CD4-positive, alpha-beta T cell treated with Interleukin-4 for 4 hours (primary cell): ENCODE measurements around the gene MYO1D.

Experiments
- DNase-seq: peaks from one replicate; pipeline ENCODE4 v3.0.0-alpha.2; 2020

MYO1D gene

DNA sequence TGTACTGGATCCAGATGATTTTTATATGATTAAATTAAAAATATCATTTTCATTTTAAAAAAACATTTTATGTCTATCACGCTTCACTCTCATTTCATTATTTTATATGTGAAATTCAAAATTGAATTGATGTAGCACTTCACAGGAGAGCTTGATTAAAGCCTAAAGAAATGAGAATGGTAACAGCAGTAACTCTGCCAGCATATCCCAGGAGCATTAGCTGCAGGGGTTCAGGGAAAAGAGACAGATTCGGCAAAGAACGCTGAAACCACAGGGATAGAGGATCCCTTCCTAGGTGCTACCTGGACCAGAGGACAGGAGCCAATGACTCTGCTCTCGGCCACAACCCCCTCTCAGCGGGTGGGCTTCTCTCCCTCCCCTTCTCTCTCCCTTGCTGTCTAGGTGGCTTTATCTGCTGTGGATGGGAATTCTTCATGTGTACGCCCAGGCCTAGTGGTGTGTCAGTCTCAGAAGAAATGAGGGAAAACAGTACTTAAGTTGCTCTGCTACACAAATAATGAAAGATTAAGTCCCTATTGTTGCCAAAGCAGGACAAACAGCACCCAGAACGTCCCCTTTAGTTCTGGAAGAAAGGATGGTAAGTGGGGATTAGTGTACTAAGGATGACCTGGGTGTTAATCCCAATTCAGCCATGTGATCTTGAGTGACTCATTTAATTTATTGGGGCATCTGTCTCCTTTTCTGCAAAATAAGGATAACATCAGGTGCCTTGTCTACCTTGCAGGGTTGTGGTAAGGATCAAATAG, 266.9 kb downstream of the MYO1D start:
- no peak for DNase-seq

DNA sequence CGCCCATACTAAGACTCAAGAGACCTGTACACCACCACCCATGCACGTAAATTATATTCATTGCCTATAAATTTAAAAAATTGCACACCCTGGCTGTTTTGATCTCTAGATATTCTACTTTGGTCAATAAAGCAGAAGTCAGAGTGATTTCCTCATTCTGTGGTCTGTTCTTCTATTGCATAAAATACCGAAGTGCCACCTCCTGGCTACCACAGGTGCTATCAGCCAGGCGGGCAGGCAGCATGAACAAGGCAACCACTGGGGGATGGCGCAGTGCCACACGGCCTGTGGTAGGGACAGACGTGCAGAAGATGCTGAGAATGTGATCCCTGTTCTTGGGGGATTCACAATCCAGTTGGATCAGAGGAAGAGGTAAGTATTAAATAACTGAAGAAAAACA, 267.8 kb downstream of the MYO1D start:
- DNase-seq: peak; percentile 79

DNA sequence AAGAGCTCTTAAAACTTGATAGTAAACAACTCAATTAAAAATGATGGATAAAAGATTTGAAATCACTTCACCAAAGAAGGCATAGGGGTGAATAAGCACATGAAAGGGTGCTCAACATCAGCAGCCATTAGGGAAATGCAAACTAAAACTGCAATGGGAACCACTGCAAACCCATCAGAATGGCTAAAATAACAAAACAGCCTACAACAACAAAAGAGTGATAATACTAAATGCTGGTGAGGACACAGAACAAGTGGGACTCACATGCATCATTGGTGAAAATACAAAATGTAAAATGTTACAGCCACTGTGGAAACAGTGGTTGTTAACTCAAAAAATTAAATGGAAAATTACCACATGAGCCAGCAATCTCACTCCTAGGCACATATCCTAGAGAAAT, 268.7 kb downstream of the MYO1D start:
- DNase-seq: no peak

DNA sequence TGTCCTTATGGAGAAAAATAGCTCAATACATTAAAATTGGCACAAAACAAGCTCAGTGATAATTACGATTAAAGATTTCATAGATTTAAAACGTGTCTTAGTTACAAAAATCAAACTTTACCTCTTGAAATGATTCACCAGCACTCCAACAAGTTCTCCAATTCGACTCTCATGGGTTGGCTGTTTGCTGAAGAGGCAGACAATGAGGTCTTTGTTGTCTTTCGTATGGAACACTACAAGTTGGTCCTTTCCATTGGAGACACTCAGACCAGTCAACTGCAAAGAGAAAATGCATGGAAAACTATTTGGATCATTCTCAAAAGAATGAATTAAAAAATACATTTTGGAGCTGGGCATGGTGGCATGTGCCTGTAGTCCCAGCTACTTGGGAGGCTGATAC, 272.0 kb downstream of the MYO1D start:
- DNase-seq: no peak

DNA sequence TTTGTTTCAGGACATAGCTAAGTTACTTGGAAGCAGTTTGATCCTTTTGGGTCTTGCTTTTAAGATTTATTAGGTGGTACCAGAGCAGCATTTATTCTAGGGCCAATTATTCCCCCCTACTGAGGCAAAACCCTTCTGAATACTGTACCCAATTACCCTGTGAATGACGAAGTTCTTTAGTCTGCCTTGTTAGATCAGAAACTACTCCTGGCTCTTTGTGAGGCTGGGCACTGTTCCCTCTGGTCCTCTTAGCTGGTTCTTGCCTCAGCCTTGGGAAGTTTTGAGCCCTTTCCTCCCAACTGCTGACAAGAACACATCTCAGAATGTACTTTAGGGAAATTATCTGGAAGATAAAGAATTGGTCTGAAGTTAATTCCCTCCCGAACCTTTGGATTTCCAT, 274.5 kb downstream of the MYO1D start:
- DNase-seq: no peak

DNA sequence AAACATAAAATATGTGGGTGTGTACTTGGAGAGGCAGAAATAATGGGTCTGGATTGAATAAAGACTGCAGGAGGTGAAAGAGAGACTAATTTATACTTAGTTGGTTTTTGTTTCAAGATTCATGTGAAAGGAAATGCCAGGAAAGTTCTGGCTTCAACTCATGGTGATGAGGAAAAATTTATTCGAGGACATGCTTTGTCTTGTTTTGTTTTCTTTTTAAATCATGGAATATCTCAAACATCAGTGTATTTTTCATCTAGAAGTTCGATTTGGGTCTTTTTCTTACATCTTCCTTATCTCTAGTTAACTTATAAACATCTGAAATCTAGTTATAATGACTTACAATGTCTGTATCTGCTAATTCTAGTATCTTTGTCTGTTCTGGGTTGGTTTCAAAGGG, 275.1 kb downstream of the MYO1D start:
- no peak for DNase-seq

DNA sequence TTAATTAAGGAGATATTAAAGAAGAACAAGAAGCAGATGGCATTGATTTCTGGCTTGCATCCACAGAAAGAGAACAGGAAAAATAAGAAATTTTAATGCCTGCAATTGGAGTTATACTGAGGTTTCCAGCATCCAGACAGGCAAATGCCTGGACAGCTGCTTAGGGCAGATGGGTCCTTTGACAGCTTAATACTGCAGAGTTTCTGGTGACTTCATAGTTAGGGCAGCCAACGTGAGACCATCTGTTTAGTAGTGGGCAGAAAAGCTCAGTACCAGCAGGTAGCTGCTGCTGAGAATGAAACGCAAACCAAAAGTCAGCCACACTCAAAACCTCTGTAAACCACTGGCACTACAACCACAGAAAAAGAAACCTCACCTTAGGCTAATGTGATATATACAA, 280.3 kb downstream of the MYO1D start:
- DNase-seq: no peak

DNA sequence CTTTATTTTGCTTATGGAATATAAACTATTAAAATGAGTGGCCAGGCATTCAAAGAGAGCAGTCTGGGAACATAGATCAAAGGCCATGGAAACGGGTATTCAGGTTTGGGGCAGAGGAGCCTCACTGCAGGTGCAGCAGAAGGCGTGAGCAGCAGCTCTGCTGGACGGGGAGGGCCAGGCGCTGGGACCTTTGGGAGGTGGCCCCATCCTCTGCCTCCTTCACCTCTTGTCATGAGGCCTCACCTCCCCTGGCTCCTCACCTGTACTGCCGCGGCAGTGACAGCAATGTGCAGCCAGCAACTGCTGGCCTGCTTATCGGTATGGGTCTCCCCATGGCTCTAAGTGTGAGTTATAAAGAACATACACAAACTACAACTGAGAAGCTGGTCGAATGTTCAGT, 280.7 kb downstream of the MYO1D start:
- no peak for DNase-seq

DNA sequence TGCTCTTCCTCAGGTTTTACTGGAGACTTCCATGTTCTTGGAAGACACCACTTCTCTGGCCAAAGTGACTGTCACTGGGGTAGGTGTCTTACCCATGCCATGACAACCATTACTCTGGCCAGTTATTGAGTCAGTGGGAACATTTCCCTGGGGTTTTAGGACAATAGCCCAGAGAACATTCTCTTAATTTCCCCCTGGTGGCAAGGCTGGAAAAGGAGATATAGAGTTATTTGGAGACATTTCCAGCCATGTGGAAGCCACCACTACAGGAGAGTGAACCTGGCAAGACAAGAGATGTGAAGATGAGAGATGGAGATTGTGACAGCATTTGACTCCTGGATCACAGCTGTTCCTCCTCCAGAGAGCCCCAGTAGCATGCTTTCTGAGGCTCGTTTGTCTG, 283.9 kb downstream of the MYO1D start:
- DNase-seq: no peak

DNA sequence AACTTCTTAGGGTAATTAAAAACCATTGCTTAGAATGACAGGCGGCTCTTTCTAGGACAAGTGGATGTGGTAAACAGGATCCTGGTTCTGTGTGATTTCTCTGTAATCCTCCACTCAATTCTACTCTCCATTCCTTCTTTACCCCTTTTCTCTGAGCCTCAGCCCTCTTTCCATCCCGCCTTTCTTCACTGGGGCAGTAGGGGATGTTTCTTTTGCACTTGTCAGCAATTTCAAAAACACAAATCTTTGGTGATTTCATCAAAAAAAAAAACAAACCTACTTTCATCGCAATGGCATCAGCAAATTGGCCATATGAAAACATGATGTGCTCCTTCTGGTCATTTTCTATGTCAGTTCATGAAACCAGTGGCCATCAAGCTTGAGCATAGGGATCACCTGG, 285.5 kb downstream of the MYO1D start:
- no peak for DNase-seq

DNA sequence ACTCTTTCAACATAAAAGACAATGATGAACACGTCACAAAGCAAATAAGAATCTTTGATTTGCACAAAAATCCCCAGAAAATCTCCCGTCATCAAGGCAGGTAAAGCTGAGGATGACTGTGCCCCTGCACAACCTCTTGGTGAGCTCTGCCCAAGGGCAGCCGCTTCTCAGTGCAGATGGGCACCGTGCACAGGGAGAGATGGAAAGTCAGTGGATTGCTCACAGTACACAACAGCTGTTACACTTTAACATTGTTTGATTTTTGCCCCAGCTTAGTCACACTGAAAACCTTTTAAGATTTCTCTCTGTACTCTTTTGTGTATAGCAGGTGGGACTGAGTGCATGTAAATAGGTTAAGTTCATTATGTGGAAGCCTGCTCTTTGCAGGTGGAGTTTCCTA, 285.9 kb downstream of the MYO1D start:
- no peak for DNase-seq

DNA sequence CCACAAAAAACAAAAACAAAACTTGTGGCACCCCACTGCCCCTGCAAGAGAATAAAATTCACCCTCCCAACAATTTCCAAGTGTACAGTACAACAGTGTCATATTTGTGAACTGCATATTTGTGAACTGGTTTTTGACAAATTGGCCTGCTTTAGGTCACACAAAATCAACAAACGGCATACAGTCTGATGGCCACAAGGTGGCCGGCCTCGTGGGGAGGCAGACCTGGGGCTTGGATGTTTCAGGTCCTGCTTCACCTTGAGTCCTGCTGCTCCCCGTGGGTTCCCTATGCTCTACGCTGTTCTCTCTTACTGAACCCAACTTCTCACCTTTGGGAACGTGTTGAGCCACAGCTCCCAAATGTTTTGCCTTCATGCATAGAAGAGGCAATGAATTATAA, 287.9 kb downstream of the MYO1D start:
- no peak for DNase-seq

DNA sequence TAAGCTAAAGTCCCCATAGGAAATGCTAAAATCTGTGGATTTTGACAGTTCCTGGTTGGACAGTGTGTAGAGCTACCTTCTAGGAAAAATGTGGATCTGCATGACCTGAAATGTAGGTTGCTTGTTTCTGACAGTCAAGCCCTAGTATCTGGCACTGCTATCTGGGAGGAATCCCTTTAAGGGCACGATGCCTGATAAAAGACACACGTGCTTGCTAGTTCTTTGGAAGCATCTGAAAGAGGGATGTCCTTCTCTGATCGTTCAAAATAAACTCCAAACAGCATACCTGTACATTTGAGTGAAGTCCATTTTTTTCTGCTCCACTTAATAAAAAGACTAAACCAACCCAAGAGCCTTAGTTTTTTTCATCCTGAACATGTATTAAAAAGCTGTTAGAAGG, 288.8 kb downstream of the MYO1D start:
- no peak for DNase-seq

DNA sequence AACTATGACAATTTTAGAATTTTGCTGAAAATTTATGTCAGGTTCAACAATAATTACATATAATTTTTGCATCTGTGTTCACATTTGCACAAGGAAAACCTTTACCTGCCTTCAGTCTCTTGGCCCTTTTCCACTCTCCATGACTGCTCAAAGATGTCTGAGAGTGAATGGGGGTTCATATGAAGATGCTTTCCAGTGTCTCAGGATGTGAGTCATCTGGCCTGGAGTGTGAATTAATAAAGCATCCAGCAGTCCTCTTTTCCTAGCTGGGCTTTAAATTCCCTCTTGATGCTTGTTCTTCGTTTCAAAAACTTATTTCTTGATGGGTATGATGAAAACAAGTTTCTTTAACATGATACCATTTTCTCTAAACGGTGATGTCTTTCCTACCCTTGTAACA, 290.3 kb downstream of the MYO1D start:
- no peak for DNase-seq

DNA sequence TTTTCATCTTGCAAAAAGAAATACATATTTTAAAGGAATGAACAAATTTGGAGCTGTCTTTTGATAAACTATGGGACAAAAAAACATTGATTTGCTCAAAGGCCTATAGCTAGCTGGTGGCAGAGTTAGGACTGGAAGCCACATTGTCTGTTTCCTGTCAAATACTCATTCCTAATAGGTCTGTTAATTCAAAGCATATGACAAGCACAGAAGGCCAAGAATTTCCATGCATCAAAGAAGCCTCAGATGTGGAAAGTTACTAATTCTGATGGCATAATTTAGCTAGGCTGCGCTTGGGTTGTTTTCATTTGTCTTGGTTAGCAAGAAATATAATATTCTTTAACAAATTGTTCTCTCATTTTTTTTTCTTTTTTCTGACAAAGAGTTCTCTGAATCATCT, 292.1 kb downstream of the MYO1D start:
- no peak for DNase-seq

DNA sequence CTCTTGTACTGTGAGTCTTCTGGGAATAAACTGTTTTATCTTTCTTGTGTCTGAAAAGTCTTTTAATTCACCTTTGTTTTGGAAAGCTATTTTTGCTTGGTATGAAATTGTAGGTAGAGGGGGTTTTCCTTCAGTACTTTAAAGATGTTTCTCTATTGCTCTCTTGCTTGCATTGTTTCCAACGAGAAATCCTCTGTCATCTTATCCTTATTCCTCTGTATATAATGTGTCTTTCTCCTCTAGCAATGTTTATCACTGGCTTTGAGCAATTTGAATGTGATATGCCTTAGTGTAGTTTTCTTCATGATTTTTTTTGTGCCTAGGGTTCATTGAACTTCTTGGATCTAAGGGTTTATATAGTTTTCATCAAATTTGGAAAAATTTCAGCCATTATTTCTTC, 293.9 kb downstream of the MYO1D start:
- DNase-seq: no peak

DNA sequence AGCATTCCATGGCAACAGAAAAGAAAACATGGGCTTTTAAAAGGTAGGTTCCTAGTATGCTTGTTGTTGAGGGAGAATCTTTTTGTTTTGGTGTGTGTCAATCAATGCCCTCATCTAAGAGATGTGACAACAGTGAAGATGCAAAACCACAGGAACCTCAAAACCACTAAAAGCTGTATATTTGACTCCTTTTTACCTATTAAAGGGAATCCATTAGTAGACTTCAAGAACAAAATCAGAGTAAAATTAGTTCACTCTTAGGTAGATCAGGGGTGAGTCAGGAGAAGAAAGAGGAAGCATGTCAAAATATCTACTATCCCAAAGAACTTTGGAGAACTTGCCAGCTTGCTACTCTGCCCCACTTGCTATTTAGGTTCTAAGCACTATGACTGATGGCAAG, 301.1 kb downstream of the MYO1D start:
- peak; percentile 51 for DNase-seq

DNA sequence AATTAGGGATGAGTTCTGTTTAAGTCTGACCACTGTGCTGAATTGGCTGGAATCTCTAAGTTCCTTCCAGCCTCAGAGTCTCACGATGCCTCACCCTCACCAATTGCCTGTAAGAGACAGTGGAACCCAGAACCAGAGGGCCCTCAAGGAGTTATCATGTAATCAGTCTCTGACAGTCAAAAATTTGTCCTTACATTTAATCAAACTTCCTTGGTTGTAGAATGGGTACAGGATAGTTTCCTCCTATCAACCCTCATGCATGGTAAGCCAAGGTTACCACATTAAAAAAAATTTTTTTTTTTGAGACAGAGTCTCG, 306.9 kb downstream of the MYO1D start:
- DNase-seq: no peak

DNA sequence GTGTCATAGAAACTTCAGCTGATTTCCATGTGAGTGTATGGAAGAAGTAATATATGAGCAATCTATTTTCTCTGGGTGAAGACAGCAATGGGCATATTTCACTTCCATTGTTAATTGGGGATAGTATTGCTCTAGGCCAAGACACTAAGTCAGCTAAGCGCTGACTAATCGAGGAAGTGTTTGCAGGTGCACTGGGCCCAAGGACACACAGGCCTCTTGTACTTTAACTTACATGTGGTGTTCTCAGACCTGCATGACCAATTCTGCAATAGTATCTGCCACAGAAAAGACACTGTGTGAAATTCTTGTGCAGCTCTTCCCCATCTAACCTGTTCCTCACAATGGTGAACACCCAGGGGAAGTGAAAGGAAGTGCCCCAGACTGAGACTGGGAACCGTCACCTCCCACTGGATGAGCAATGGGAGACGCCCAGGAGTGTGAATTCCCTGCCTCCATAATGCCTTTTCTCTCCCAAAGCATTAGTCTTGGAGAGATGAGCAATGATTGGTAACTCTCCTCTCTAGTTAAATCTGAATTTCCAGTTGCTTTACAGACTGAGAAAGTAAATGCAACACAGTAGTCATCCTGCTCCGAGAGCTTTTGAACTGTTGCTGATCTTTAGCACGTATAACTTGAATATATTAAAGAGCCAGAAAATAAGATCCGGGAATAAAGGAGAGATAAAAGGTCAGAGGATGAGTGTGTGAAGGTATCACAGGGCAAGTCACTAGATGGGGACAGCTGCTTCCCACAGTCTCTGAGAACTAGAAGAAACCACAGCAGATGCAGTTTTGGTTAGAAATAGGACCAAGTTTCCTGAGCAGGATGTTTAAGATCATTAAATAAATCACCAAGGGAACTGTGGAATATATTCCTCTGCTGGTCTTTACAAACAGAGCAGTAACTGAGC, 307.5 kb downstream of the MYO1D start:
- no peak for DNase-seq

DNA sequence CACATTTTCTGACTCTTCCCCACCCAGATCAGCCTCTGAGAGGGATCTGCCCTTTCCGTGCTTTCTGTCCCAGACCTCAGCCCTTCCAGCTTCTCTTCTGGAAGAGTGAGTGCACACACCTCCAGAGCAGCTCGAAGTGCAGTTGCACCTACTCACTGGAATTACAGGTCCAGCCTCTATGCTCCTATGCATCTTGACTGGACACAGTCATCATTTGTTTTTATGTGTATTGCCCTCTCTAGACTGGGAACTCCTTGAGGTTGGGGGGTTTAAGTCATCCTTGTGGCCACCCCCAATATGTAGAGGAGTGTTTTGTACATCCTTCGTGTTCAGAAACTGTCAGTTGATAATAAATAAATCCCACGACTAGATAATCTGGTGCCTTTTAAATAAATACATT, 308.2 kb downstream of the MYO1D start:
- DNase-seq: no peak

DNA sequence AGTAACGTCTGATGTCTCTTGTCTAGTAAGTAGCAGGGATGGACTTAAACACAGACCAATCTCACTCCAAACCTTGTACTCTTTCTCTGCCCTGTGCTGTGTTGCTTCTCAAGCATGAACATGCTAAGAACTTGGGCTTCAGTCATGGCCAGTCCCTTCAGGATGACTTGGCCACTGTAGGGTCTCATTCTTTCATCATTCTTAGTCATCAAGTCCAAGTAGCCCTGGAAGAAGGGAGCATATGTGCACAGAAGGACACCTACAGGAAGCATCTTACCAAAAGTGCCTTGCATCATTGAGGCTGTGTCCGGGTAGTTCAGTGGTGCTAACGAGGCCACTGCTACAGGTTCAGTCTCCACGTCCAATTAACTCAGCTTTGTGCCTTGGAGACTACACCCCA, 309.4 kb downstream of the MYO1D start:
- DNase-seq: no peak

DNA sequence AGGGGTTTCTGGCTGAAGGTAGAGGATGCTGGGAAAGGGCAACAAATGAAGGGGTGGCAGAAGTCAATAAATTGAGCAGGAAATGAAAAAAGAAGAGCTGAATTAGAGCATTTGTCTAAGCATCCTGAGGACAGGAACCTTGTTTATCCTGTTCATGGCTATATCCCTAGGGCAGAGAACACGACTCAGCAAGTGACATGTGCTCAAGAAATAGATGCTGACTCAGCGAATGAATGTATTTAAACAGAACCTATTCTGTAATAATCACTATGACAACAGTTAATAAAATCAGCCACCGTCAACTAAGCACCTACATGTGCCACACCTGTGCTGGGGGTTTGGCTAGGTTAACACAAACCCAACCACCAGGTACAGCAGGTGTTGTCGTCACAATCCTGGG, 309.8 kb downstream of the MYO1D start:
- DNase-seq: no peak

DNA sequence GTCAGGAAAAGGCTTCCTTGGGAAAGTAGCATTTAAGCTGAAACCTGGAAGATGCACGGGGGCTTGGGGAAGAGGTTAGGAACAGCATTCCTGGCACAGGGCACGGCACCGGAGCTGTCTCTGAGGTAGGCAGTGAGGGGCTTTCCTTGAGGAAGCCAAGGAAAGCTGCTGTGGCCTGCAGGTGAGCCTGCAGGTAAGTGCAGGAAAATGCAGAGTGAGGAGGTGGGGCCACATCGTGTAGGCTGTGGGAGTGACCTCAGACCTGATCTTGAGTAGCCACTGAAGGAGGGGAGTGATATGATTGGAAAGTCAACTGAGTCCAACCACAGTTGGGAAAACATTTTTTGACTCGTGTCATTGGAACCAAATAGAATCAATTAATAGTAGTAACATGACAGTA, 310.6 kb downstream of the MYO1D start:
- no peak for DNase-seq

DNA sequence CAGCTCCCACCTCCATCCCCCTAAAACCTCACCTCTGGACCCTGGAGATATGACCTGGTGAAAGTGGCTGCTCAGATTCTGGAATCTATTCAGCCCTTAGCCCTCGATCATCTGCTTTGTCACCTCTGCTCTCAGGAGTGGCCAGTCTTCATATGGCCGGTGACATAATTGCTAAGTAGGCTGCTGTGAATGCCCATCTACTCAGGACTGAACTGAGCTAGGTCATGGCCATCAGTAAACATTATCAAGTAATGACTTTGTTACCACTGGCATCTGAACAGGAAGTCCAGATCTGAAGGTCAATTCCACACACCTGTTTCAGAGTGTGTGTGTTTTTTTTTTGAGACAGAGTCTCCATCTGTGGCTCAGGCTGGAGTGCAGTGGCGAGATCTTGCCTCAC, 311.5 kb downstream of the MYO1D start:
- DNase-seq: no peak

DNA sequence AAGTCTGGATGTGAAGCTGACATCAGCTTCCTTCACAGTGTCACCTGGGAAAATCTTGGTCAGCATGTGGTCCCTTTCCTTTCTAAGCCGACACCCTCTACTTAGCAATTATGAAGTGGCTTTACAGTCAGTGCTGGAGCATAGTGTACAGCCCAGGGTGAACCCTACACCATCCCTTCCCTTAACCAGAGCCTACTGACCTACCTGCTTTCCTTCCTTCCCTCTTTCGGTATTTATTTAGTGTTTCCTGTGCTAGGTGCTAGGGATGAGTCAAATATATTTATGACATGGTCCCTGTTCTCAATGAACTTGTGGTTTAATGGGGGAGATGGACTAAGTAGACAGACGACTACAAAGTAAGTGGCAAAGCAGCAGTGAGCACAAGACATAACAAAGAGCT, 312.6 kb downstream of the MYO1D start:
- DNase-seq: no peak
